Activated B cell treated with CpG ODN at 0.5 μM for 24 hours (primary cell): ENCODE measurements around the gene C5AR1. TPM values are rescaled to one million over a fixed set of nuclear protein-coding genes. Genes with fewer than 3 reads are reported as not detected.
"Not testable (repeated sequence)": the region's sequence is repeated elsewhere in the genome, so short reads cannot be mapped to it uniquely, and the experiment has no call there.

Experiments used
- ATAC-seq: fragments of 200-7000 bp; cut with Tn5 transposase; one replicate; pipeline ENCODE4 v1.10.0; 2021; ENCODE audit warnings: low read depth, mild to moderate bottlenecking, moderate library complexity
- CTCF ChIA-PET: fragments of 350-600 bp; sonication (Branson Sonifier 250); formaldehyde crosslinking; loops from one replicate; lab custom pipeline; 2021; ENCODE audit warnings: antibody characterized with exemption; lab: Charles Lee
- POLR2A ChIA-PET: fragments of 350-600 bp; sonication (Branson Sonifier 250); formaldehyde crosslinking; loops from one replicate; lab custom pipeline; 2021; ENCODE audit warnings: antibody characterized with exemption; lab: Charles Lee
- DNase-seq: peaks from one replicate; pipeline ENCODE4 v3.0.0; 2022
- H3K27ac Mint-ChIP-seq: one replicate; pipeline ENCODE4 v1.8.0; 2020; ENCODE audit warnings: mixed read lengths
- H3K27me3 Mint-ChIP-seq: one replicate; pipeline ENCODE4 v1.8.0; 2021; ENCODE audit warnings: mixed read lengths
- H3K36me3 Mint-ChIP-seq: one replicate; pipeline ENCODE4 v1.8.0; 2021; ENCODE audit warnings: low read depth, mixed read lengths
- H3K4me1 Mint-ChIP-seq: one replicate; pipeline ENCODE4 v1.8.0; 2021; ENCODE audit warnings: mixed read lengths
- H3K4me3 Mint-ChIP-seq: one replicate; pipeline ENCODE4 v1.8.0; 2020; ENCODE audit warnings: mild to moderate bottlenecking, mixed read lengths
- H3K9me3 Mint-ChIP-seq: one replicate; pipeline ENCODE4 v1.8.0; 2020; ENCODE audit warnings: mixed read lengths
- CTCF ChIP-seq: fragments of 200-600 bp; IDR thresholded peaks from one replicate; pipeline ENCODE4 v1.8.0; 2022; ENCODE audit warnings: antibody characterized with exemption, mild to moderate bottlenecking
- intact Hi-C: fragments of 100-400 bp; cut with micrococcal nuclease; formaldehyde crosslinking; loops from one replicate; pipeline ENCODE4 v1.15.1; 2024
- total RNA-seq: library from RNA; stranded (reverse); gene quantifications from 2 replicates; pipeline ENCODE4 v1.2.3, GENCODE V29; 2022

The C5AR1 gene
- total RNA-seq, 1 donor from 2014 or later: 2.2 TPM

GRCh38 chr19:47363758-47364531 is 54.3 kb downstream of the C5AR1 start:
- H3K27me3 Mint-ChIP-seq: no peaks in the 10 kb centered on the region
- ChIA-PET CTCF (no interaction called here), POLR2A (no interaction called here)
- no peak overlapping the region for H3K27ac Mint-ChIP-seq
- ATAC-seq: no peak
- TF ChIP-seq CTCF: no peak
- peaks cover 66% of the 10 kb centered on the region for H3K36me3 Mint-ChIP-seq
- no peak overlapping the region for H3K4me3 Mint-ChIP-seq
- intact Hi-C loops: no loop called here
- no peaks in the 10 kb centered on the region for H3K4me1 Mint-ChIP-seq
- no peak for DNase-seq
- no peaks in the 10 kb centered on the region for H3K9me3 Mint-ChIP-seq

GRCh38 chr19:47365455-47365854 is 55.8 kb downstream of the C5AR1 start:
- peaks cover 68% of the 10 kb centered on the region for H3K36me3 Mint-ChIP-seq
- H3K9me3 Mint-ChIP-seq, H3K27me3 Mint-ChIP-seq, H3K4me1 Mint-ChIP-seq, intact Hi-C loops, CTCF ChIA-PET, ATAC-seq, POLR2A ChIA-PET, H3K4me3 Mint-ChIP-seq, H3K27ac Mint-ChIP-seq, DNase-seq: not testable (repeated sequence)

- H3K4me3 Mint-ChIP-seq: no peak overlapping the region
Observed at GRCh38 chr19:47370045-47370611, 60.5 kb downstream of the C5AR1 start.

GRCh38 chr19:47371261-47371660 is 61.6 kb downstream of the C5AR1 start:
- no peak overlapping the region for H3K4me3 Mint-ChIP-seq
- DNase-seq: no peak
- H3K27me3 Mint-ChIP-seq: no peaks in the 10 kb centered on the region
- ChIA-PET CTCF (no interaction called here), POLR2A (no interaction called here)
- no peaks in the 10 kb centered on the region for H3K9me3 Mint-ChIP-seq
- ATAC-seq: no peak
- H3K36me3 Mint-ChIP-seq: peaks cover 66% of the 10 kb centered on the region
- H3K27ac Mint-ChIP-seq: no peak overlapping the region
- no peak for TF ChIP-seq CTCF
- no peaks in the 10 kb centered on the region for H3K4me1 Mint-ChIP-seq
- intact Hi-C loops: no loop called here

More at GRCh38 chr19:47370045-47370611, 60.5 kb downstream of the C5AR1 start:
- intact Hi-C loops: no loop called here
- CTCF ChIA-PET: interaction anchor here (0.7 kb wide), 1 partner anchor 289 kb away, joined by 3 read pairs; no protein-coding TSS in a partner anchor
- Mint-ChIP-seq H3K9me3 (no peaks in the 10 kb centered on the region), H3K27me3 (no peaks in the 10 kb centered on the region), H3K27ac (no peak overlapping the region), H3K36me3 (peaks cover 64% of the 10 kb centered on the region), H3K4me1 (no peaks in the 10 kb centered on the region)
- ATAC-seq: no peak
- no peak for TF ChIP-seq CTCF
- POLR2A ChIA-PET: no interaction called here
- no peak for DNase-seq

Other genes starting within 250 kb of the C5AR1 start
- 83.8 and 89.1 TPM in 2 replicates for gene ZC3H4, start 196.1 kb upstream of the C5AR1 start, total RNA-seq
- 64.5 and 67.4 TPM in 2 replicates for gene SAE1, start 179.0 kb upstream of the C5AR1 start, total RNA-seq
- gene BBC3, start 78.7 kb upstream of the C5AR1 start, total RNA-seq: 7.0 and 11.5 TPM in 2 replicates
- 43.7 and 47.1 TPM in 2 replicates for gene CCDC9, start 53.3 kb upstream of the C5AR1 start, total RNA-seq
- 9.8 and 11.8 TPM in 2 replicates for gene INAFM1, start 35.0 kb upstream of the C5AR1 start, total RNA-seq
- gene C5AR2, start 22.3 kb downstream of the C5AR1 start, total RNA-seq: 0.22 and 0.42 TPM in 2 replicates
- 17.4 and 20.0 TPM in 2 replicates for gene DHX34, start 39.5 kb downstream of the C5AR1 start, total RNA-seq
- gene MEIS3, start 109.7 kb downstream of the C5AR1 start, total RNA-seq: not detected in 2 replicates
- gene SLC8A2, start 162.0 kb downstream of the C5AR1 start, total RNA-seq: not detected in 2 replicates
- gene KPTN, start 174.4 kb downstream of the C5AR1 start, total RNA-seq: 8.0 and 8.7 TPM in 2 replicates
- 56.8 and 70.6 TPM in 2 replicates for gene NAPA, start 205.2 kb downstream of the C5AR1 start, total RNA-seq